ENCODE measurements around the gene KLHL40. TPM values are rescaled to one million over a fixed set of nuclear protein-coding genes. Genes with fewer than 3 reads are reported as not detected.

The KLHL40 gene
- total RNA-seq, 1 donor from 2014 or later = 67.1 TPM

DNA sequence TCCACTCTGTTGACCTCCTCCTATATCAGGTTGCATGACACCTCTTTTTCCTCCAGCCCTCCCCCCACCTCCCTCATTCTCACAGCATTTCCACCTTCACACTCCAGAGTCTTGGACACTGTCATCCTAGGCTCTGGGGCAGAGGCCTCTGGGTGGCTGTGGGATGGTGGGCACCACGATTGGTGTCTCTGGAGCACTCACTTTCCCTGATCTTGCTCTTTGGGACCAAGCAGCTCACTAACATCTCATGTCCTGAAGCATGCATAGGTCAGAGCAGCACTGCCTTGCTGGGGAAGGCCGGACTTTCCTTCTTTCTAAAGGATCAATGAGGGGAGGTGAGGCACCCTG lies 16.9 kb upstream of the KLHL40 start:
- DNase-seq (ENCODE audit: low read depth) = no peak

DNA sequence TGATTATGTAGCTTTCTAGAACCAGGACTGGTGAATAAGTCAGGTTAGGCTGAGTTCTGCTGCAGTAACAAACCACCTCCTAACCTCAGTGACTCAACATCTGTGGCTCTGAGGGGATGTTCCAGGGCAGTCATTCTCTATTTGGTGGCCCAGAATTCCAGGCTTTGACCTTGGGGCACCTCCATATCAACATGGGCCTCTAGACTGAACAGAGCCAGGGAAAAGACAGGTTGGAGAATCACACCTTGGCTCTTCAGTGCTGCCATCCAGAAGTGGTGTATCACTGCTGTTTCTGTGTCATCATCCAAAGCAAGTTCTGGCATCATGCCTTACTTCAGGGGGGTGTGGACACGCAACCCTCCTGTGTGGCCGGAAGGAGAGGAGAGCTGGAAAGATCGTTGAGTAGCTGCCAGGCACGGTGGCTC lies 16.5 kb upstream of the KLHL40 start:
- DNase-seq (ENCODE audit: low read depth) = peak; percentile 37

GRCh38 chr3:42670051-42670576 lies 15.2 kb upstream of the KLHL40 start:
- no peak for DNase-seq (ENCODE audit: low read depth)

- no peak for DNase-seq (ENCODE audit: low read depth)
Measured at GRCh38 chr3:42670670-42671069, 14.7 kb upstream of the KLHL40 start.

DNA sequence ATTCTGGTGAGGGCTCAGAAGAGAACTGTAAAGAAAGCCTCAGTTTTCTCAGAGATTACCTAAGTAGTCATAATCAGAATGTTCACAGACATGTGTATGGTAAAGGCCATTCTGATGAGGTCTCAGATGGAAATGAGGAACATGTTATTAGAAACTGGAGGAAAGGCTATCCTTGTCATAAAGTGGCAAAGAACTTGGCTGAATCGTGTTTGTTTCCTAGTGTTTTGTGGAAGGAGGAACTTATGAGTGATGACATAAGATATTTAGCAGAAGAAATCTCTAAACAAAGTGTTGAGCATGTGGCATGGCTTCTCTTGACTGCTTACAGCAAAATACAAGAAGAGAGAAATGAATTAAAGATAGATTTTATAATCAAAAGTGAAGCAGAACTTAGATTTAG lies 12.8 kb upstream of the KLHL40 start:
- no peak for DNase-seq (ENCODE audit: low read depth)

- DNase-seq (ENCODE audit: low read depth) = no peak
Measured at GRCh38 chr3:42673082-42673481, 12.3 kb upstream of the KLHL40 start.

DNA sequence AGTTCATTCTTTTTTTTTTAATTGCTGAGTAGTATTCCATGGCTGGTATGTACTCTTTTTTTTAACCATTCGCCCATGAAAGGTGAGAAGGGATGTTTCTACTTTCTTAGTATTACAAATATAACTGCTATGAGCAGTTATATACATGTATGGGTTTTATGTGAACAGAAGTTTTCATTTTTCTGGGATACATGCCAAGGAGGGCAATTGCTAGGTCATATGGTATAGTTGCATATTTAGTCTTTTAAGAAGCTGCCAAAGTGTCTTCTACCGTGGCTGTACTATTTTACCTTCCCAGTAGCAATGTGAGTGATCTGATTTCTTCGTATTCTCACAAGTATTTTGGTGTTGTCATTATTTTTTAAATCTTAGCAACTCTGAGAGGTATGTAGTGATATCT lies 11.2 kb upstream of the KLHL40 start:
- no peak for DNase-seq (ENCODE audit: low read depth)

DNA sequence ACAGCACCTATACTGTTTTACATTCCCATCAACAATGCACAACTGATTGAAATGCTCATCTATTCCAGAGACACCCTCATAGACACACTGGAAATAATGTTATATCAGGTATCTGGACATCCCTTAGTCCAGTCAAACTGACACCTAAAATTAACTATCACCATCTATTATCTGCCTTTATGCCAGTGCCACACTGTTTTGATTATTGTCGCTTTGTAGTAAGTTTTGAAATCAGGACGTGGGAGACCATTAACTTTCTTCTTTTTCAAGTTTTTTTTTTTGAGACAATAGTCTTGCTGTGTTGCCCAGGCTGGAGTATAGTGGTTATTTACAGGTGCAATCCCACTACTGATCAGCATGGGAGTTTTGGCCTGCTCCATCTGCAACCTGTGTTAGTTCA lies 9.4 kb upstream of the KLHL40 start:
- DNase-seq (ENCODE audit: low read depth) = no peak

DNA sequence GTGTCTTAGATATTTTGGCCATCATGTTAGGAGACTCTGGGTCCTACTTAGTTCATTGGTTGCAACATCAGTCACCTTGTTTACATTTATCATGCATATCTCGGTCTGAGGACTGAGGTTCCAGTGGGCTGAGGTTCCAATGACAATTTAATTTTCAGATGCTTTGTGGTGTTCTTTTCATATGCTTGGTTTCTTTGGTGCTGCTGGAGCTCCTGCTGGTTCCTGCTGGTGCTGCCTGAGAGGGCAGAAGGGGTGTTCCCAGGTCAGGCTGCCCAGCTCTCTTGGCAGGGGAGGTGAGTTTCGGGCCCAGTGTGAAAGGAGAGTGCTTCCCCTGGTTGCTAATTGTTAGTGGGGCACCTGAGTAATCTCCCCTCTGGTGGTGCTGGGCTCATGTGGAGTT lies 6.9 kb upstream of the KLHL40 start:
- DNase-seq (ENCODE audit: low read depth) = no peak

GRCh38 chr3:42680271-42680670 lies 5.1 kb upstream of the KLHL40 start:
- no peak for DNase-seq (ENCODE audit: low read depth)

DNA sequence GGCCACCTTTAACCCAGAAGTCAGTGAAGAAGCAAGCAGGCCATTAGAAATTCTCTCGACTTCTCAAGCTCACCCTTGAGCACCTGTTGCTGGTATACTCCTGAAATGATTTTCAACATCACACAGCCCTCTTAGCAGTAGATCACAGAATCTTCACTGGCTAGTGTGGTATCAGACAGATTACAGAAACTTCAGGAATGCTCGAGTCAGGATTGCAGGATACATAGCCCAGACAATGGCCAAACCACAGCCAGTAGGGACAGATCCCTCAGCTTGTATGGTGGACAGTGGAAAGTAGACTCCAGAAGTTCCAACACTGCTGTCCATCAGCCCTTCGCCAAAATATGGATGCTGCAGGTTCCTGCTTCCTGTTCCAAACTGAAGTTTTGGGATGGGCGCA lies 4.5 kb upstream of the KLHL40 start:
- DNase-seq (ENCODE audit: low read depth) = peak; percentile 46

DNA sequence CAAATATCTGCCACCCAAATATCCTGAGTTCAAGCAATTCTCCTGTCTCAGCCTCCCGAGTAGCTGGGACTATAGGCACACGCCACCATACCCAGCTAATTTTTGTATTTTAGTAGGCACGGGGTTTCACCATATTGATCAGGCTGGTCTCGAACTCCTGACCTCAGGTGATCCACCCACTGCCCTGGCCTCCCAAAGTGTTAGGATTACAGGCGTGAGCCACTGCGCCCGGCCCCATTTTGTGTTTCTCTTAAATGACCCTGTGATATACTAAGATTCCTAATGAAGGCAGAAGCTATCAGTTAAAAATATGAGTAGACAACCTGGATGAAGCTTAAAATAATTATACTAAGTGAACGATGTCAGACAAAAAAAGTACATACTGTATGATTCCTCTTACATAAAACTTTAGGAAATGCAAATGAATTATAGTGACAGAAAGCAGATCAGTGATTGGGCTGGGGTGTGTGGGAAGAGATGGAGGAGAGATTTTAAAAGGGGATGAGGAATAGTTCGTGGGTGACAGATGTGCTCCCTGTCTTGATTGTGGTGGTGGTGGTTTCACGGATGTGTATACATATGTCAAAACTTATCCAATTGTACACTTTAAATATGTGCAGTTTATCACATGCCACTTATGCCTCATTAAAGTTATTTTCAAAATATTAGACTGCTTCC lies 3.8 kb upstream of the KLHL40 start:
- no peak for DNase-seq (ENCODE audit: low read depth)

DNA sequence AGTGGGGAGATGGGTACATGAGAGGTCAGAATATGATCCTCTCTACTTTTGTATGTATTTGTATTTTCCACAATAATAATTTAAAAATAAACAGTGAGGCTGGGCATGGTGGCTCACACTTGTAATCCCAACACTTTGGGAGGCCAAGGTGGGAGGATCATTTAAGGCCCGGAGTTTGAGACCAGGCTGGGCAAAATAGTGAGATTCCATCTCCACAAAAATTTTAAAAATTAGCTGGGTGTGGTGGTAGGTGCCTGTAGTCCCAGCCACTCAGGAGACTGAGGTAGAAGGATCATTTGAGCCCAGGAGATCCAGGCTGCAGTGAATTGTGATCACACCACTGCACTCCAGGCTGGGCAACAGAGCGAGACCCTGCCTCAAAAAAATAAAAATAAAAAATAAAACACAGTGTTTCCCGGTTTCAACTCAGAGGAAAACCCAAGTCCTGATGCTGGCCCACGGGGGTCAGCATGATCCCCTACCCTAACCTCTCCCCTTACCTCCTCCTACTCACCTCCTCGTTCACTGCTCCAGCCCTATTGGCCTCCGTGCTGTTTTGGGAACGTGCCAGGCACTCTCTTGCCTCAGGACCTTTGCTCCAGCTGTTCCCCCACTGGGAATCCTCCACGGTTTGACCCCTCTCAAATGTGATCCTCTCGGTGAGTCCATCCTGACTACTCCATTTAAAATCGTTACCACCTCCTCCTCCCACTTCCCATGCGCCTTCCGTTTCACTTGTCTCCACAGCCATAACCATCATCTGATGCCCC lies 2.9 kb upstream of the KLHL40 start:
- no peak for DNase-seq (ENCODE audit: low read depth)

- peak; percentile 99 for DNase-seq (ENCODE audit: low read depth)
Measured at GRCh38 chr3:42683875-42684598, 1.3 kb upstream of the KLHL40 start.

DNA sequence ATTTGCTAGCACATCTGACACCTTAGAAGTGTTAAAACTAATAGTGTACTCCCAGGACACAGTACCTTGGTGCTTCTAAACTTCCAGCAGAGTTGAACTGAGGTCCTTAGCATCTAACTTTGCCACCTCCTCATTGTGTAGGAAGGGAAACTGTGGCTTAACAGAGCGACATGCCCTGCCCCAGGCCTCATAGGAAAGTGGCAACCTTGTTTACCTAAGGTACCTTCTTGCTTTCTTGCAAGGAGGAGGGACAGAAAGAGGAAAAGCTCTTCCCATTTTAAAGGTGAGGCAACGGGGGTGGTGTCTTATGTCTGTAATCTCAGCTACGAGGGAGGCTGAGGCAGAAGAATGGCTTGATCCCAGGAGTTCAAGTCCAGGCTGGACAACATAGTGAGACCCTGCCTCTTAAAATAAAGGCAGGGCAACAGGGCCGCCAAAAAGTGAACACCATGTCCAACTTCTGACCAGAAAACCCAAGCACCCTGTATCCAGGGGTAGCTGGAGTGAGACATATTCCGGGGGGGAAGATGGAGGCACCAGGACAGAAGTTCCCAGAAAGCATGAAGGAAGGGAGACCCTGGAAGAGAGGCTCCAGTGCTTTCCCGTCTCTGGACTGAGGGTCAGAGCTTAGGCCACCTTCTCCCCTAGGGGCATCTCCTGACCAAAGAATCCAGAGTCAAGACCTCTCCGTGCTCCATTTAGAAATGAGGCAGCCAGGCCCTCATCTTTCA lies 540 bp upstream of the KLHL40 start:
- DNase-seq (ENCODE audit: low read depth) = no peak

- no peak for DNase-seq (ENCODE audit: low read depth)
Measured at GRCh38 chr3:42685891-42686820, 819 bp downstream of the KLHL40 start.

GRCh38 chr3:42686832-42687650 lies 1.7 kb downstream of the KLHL40 start:
- DNase-seq (ENCODE audit: low read depth) = no peak

GRCh38 chr3:42688016-42688415 lies 2.7 kb downstream of the KLHL40 start:
- no peak for DNase-seq (ENCODE audit: low read depth)

All from myocyte (in vitro differentiated cells).